Right lobe of liver (tissue), 6 donors: ENCODE data around the gene PPP1R9A. TPM values are rescaled to one million over a fixed set of nuclear protein-coding genes. Genes with fewer than 3 reads are reported as not detected.

Experiments
- ATAC-seq, 4 donors: fragments of 200-7000 bp; cut with Tn5 transposase; one replicate each; pipeline ENCODE4 v1.9.1; 2020; ENCODE audit warnings: mild to moderate bottlenecking in 4 of 4, moderate library complexity in 4 of 4
- DNase-seq, 3 donors: peaks; one replicate each; pipeline ENCODE4 v3.0.0-alpha.2; 2020
- H3K27ac ChIP-seq, 3 donors: fragments of 200-600 bp; one replicate each; pipeline ENCODE4 v1.8.0; 2022
- H3K27me3 ChIP-seq, 2 donors: fragments of 200-600 bp; one replicate each; pipeline ENCODE4 v1.8.0; 2022
- H3K36me3 ChIP-seq, 4 donors: fragments of 200-600 bp; sonication (generic) in 1 of 4; one replicate each; pipeline versions ENCODE4 v1.5.1 to v1.8.0; 2017 to 2022; ENCODE audit warnings: control low read depth in 1 of 4
- H3K4me1 ChIP-seq, 4 donors: fragments of 200-600 bp; sonication (generic) in 1 of 4; one replicate each; pipeline versions ENCODE4 v1.5.1 to v1.8.0; 2017 to 2022; ENCODE audit warnings: control low read depth in 1 of 4
- H3K4me3 ChIP-seq, 3 donors: fragments of 200-600 bp; one replicate each; pipeline ENCODE4 v1.8.0; 2022
- H3K9me3 ChIP-seq, 4 donors: fragments of 200-600 bp; sonication (generic) in 1 of 4; one replicate each; pipeline versions ENCODE4 v1.5.1 to v1.8.0; 2017 to 2022; ENCODE audit warnings: control low read depth in 1 of 4
- CTCF ChIP-seq, 4 donors: fragments of 200-600 bp in 3 of 4; fragments of 450-650 bp in 1 of 4; IDR thresholded peaks; one replicate each; pipeline versions ENCODE4 v1.5.1 to v1.8.0; 2016 to 2022; ENCODE audit warnings: antibody characterized with exemption in 4 of 4, mild to moderate bottlenecking in 2 of 4
- POLR2A ChIP-seq: fragments of 450-650 bp; IDR thresholded peaks from one replicate; pipeline ENCODE4 v1.6.1; 2017; ENCODE audit warnings: antibody characterized with exemption, mild to moderate bottlenecking
- WGBS: methylation state at CpG from one replicate; pipeline ENCODE4 v1.1.6; 2018; ENCODE audit warnings: low coverage, low lambda C conversion rate; ENCODE audit not compliant: insufficient coverage; ENCODE audit errors: missing lambda C conversion rate; 5-methylcytosine and 5-hydroxymethylcytosine counted together
- intact Hi-C, 2 donors: fragments of 100-400 bp; cut with DNase I; formaldehyde crosslinking; loops; one replicate each; pipeline versions ENCODE4 v1.11.2 to v1.14.1; 2022
- total RNA-seq, 6 experiments: library from RNA; depleted of rRNA in 2 of 6; stranded (reverse); fragments of >200 nt in 2 of 6; fragmentation: NEBNext Ultra II Directional in 3 of 6; extraction: Animal tissue kit (Norgen Biotek cat#: 25700) in 3 of 6; gene quantifications; one replicate each; pipeline versions ENCODE4 v1.1.0 to v1.2.4, GENCODE V29; 2016 to 2023
- donor health status: DM: no; HTN: yes; CAD: no.
- donor health status: DM: no; HTN: no; CAD: no.
- donor health status: DM: no; HTN: no; CAD: no.
- donor health status: DM: no; HTN: yes; CAD: no.
- donor health status: DM: no; HTN: yes; CAD: no.

Gene PPP1R9A
- total RNA-seq, 6 experiments from 2014 or later: 0.49 to 2.0 (median 0.81) TPM

DNA sequence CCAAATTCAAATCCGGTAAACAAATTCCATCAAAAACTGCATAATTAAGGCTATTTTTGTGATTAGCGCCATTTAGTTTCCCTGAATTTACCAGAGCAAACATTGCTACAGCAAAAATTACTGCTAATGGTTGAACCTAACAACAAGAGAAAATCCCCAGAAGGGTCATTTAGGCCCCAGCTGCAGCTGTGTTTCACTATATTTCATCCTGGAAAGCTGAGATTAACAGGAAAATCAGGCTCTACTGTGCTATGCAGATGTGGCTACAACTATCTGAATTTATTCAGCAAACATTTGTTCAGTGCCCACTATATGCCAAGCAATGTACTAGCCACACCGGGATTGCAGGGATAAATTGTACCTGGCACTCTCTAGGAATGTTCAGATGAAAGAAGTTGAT, 312.9 kb downstream of the PPP1R9A start:
- no peak for TF ChIP-seq CTCF (IDR thresholded peaks at IDR 0.05)
- no peak for TF ChIP-seq POLR2A
- Histone ChIP-seq H3K4me1 (no peaks in the 10 kb centered on the region), H3K27me3 (no peaks in the 10 kb centered on the region), H3K4me3 (no peak overlapping the region), H3K36me3 (no peaks in the 10 kb centered on the region), H3K9me3 (no peaks in the 10 kb centered on the region), H3K27ac (no peak overlapping the region)
- 78% methylated on average over 3 of the region's 3 CpGs for WGBS
- ATAC-seq: no peak
- no peak for DNase-seq
- intact Hi-C loops: no loop called here

DNA sequence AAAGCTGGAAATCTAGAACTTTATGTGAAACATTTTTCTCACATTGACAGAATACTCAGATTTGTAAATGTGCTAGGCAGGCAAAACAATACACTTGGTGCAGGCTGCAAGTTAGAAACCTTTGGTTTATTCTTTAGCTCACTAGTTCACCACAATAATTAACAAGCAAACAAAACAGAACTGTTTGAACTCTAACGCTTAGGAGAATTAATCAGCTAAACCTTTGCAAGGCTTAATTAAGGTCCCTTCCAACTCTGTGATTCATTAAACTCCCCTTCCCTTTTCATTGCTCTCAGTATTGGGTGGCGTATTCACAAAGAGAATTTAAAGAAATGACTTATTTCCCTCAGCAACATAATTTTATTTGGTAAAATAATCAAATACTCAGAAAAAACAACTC, 317.9 kb downstream of the PPP1R9A start:
- Histone ChIP-seq H3K9me3 (no peaks in the 10 kb centered on the region), H3K27me3 (no peaks in the 10 kb centered on the region), H3K27ac (no peak overlapping the region), H3K36me3 (no peaks in the 10 kb centered on the region), H3K4me3 (no peak overlapping the region), H3K4me1 (no peaks in the 10 kb centered on the region)
- 62% methylated on average over 2 of the region's 2 CpGs for WGBS
- no peak for DNase-seq
- ATAC-seq: no peak
- intact Hi-C loops: no loop called here
- no peak for TF ChIP-seq POLR2A
- no peak for TF ChIP-seq CTCF (IDR thresholded peaks at IDR 0.05)

- Histone ChIP-seq H3K27me3 (no peaks in the 10 kb centered on the region), H3K27ac (no peak overlapping the region), H3K36me3 (no peaks in the 10 kb centered on the region), H3K4me1 (no peaks in the 10 kb centered on the region), H3K9me3 (no peaks in the 10 kb centered on the region), H3K4me3 (no peak overlapping the region)
- no peak for TF ChIP-seq POLR2A
- no peak for TF ChIP-seq CTCF (IDR thresholded peaks at IDR 0.05)
- DNase-seq (no peak), ATAC-seq (no peak)
- intact Hi-C loops: no loop called here
- 71% methylated on average over 1 of the region's 5 CpGs for WGBS
Observed at GRCh38 chr7:95229301-95229700, 321.9 kb downstream of the PPP1R9A start.

DNA sequence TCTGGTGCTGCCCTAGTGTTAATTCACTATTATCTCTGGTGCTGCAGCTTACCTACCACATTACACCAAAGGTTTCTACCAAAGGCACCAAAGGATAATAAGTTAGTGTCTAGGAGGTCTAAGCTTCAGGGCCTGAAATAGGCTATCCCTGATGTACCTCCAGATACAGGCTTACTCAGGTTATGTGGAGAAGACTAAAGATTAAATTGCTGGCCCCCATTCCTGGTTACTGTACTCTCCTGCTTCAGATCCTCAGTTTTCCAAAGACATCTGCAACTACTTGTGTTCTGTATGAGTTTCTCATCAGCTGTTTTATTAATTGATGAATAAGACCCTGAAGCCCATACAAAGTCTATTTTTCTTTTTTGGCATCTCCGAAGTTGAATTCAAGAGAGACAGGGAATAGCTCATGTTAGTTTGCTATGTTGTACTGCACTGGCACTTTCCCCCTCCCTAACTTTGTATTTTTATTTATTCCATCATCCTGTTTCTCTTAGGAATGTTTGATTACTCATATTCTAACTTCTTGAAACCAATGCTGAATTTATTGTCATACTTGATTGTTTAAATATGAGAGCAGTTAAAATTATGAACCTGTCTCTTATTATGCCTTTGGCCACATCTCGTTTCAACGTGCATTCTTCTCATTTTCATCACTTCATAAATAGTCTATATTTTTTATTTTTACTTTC, 331.0 kb downstream of the PPP1R9A start:
- no peaks in the 10 kb centered on the region for H3K27me3 ChIP-seq
- H3K36me3 ChIP-seq: no peaks in the 10 kb centered on the region
- H3K9me3 ChIP-seq: no peaks in the 10 kb centered on the region
- intact Hi-C loops: no loop called here
- DNase-seq: no peak
- ATAC-seq: no peak
- H3K27ac ChIP-seq: no peak overlapping the region
- H3K4me1 ChIP-seq: no peaks in the 10 kb centered on the region
- TF ChIP-seq POLR2A: no peak
- TF ChIP-seq CTCF (IDR thresholded peaks at IDR 0.05): no peak
- H3K4me3 ChIP-seq: no peak overlapping the region
- 66% methylated on average over 3 of the region's 3 CpGs for WGBS
